Activated CD4-positive, CD25-positive, alpha-beta regulatory T cell treated with anti-CD3 and anti-CD28 coated beads, Interleukin-2, amount 50 U/mL, for 24 hours (primary cell): ENCODE measurements around the gene COX6B2.

Source experiments
- ATAC-seq, 2 donors: fragments of 150-1000 bp; cut with Tn5 transposase; one replicate each; pipeline ENCODE4 v1.10.0; 2021; ENCODE audit warnings: mild to moderate bottlenecking in 1 of 2, moderate library complexity in 1 of 2

Gene COX6B2

DNA sequence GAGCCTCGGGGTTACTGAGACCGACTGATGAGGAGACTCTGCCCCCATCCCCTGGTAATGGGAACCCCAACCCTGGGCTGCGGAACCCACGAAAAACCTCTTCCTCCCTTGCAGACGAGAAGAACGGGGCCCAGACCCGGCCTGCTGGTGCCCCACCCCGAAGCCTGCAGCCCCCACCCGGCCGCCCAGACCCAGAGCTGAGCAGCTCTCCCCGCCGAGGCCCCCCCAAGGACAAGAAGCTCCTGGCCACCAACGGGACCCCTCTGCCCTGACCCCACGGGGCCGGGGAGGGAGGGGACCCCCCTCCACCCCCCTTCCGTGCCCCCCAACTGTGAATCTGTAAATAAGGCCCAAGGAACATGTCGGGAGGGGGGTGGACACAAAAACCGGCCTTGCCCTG is 42.7 kb downstream of the COX6B2 start:
- no peak for ATAC-seq

DNA sequence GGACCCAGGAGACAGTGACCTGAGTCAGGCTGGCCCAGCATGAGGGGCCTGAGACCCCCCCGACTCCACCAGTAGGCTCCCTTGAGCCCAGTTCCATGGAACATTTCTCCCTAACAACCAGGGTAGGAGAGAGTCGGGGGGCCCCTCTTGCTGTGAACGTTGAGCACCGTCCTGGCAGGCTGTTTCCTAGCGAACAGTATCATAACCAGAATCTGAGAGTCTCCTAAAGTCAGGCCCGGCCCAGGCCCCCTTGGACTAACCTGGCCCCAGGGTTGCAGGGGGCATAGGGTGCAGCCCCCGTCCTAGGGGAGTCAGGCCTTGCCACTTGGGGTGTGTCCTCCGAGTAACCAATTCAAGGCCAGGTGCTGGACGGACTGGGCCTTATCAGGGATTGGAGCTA is 43.1 kb downstream of the COX6B2 start:
- ATAC-seq = no peak

DNA sequence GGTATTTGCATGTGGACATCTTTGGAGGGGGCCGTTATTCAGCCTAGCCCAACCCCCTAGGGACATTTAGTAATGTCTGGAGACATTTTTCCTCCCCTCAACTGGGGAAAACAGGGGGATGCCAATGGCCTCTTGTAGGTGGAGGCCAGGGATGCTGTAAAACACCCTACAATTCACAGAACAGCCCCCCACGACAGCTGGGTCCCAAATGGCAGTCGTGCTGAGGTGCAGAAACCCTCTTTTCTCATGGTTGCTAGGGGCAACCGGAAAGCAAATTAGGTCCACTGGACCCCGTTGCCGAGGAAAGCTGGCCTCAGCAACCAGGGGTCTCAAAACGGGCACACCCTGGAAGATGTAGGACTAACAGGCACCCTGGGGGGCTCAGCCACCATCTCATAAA is 44.0 kb downstream of the COX6B2 start:
- ATAC-seq = no peak

DNA sequence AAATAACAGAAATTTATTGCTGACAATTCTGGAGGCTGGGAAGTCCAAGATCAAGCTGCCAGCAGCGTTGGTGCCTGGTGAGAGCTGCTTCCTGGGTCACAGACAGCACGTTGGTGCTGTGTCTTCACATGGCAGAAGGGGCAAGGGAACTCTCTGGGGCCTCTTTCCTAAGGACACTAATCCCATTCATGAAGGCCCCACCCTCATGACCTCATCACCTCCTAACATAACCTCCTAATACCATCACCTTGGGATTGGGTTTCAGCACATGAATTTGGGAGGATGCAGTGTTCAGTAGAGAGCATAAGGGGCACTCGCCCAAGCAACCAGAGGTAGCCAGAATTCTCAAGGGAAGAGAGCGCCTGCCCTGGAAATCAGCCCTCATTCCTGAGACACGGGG is 45.1 kb downstream of the COX6B2 start:
- ATAC-seq = no peak

DNA sequence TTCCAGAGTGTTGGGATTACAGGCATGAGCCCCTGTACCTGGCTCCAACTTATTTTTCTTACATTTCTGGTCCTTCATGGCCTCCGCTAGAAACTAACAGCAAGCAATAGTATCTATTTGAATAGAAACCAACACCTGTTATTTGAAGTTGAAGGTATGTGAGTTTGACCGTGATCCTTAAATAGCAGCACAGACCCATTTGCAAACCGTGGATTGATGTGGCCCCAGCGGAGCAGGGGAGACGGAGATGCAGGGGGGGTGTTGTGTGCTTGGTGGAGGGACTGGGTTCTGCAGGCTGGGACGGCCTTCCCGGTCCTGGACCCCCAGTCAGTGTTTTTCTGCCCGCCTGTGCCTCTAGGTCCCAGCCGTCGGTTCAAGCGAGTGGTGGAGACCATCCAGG is 46.2 kb downstream of the COX6B2 start:
- no peak for ATAC-seq

DNA sequence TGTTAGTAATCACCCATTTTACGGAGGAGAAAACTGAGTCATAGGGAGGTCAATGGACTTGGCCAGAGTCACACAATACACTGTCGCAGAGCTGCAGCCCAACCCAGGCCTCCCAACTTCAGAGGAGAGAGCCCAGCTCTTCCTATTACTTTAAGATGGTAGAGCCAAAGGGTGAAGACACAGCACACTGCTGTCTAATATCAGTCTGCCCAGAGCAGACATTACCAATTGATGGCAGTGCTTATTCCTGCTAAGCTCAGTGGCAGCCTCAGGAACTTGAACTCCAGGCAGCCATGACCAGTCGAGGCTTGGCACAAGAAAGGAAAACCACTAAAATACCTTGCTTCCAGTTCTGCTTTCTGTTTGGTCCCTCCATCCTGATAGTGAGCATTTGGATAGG is 47.8 kb downstream of the COX6B2 start:
- no peak for ATAC-seq

DNA sequence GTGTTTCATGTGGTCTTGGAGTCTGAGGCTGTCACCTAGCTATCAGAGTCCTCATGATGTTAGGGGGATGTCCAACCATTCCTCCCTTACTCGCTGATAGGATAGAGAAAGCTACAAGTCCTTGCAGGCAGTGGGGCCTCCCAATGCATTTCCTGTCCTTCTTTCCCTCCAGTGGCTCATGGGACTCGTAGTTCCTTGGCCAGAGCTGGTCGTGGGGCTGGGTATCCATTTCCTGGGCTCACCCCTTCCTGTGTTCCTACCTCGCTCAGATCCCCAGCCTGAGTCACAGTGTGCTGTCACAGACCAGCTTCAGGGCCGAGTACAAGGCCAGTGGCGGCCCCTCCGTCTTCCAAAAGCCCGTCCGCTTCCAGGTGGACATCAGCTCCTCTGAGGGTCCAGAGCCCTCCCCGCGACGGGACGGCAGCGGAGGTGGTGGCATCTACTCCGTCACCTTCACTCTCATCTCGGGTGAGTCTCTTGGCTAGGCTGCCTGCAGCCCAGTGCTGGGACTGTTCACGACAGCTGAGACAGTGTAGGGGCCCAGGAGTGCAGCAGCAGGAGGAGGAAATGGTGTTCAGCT is 48.4 kb downstream of the COX6B2 start:
- ATAC-seq = no peak

DNA sequence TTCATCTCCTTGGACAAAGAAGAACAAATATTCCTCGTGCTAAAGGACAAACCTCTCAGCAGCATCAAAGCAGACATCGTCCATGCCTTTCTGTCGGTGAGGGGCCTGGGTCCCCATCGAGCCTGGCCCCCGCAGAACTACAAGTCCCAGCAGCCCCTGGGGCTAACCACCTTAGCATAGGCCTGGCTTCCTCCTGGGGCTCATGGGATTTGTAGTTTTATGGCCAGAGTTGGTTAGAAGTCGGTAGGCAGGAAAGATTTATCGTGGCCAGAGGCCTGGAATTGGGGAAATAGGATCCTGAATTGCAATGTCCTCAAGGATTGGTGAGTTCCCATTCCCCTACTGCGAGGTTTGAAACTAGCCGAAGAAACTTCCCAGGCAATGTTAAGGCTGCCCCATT is 49.0 kb downstream of the COX6B2 start:
- ATAC-seq = peak; percentile 44 to 70

DNA sequence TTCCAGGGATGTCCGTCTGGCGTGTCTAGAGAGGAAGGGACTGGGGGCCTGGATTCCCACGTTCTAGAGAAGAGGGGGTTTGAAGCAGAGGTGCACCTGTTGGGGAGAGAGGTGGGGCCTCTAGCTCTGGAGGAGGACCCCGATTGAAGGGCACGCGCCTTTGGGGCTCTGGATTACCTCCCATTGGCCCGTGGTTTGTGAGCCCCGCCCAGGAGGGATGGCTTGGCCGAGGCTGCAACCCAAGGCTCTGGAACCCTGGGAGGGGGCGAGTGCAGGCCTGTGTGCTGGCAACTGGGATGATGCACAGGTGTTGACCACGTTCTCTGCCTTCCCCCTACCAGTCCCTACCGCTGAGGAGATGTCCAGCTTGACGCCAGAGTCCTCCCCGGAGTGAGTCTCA is 49.5 kb downstream of the COX6B2 start:
- ATAC-seq = no peak

DNA sequence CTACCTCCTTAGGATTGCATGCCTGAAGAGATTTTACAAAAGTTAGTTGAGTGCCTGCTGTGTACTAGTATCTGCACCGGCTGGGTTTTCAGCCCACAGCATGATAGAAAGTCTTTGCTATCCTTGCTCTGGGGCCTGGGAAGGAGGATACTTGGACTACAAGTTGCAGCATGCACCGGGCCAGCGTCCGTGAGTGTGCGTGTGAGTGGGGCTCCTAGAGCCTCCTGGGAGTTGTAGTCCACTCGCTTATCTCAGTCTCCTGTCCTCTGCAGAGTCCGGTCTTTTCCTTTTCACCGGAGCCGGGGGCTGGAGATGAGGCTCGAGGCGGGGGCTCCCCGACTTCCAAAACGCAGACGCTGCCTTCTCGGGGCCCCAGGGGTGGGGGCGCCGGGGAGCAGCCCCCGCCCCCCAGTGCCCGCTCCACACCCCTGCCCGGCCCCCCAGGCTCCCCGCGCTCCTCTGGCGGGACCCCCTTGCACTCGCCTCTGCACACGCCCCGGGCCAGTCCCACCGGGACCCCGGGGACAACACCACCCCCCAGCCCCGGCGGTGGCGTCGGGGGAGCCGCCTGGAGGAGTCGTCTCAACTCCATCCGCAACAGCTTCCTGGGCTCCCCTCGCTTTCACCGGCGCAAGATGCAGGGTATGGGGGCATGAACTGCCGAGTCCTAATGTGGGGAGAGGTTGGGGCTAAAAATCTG is 50.1 kb downstream of the COX6B2 start:
- no peak for ATAC-seq

DNA sequence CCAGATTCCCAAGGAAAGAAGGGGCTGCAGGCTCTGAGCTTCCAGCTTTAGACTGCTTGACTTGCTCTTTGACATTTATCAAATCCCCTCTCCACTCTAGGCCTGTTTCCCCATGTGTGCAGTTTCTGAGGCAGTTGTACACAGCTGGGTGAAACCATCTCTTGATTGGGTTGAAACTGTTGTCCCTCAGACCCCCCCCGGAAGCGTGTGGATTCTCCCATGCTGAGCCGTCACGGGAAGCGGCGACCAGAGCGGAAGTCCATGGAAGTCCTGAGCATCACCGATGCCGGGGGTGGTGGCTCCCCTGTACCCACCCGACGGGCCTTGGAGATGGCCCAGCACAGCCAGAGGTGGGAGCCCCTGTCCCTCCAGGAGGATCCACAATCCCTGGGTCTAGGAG is 51.0 kb downstream of the COX6B2 start:
- ATAC-seq = no peak

DNA sequence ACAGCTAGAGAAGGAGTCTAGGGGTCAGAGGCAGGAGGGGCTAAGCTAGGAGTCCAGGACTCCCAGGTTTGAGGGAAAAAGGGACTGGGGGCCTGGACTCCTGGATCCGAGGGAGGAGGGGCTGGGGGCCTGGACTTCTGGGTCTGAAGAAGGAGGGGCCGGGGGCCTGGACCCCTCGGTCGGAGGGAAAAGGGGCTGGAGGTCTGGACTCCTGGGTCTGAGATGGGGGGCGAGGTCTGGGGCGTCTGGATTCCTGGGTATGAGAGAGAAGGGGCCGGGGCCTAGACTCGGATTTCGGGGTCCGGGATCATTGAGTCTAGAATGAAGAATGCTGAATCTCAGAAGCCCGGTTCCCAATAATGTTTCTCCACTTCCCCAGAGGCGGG is 52.2 kb downstream of the COX6B2 start:
- ATAC-seq = no peak

DNA sequence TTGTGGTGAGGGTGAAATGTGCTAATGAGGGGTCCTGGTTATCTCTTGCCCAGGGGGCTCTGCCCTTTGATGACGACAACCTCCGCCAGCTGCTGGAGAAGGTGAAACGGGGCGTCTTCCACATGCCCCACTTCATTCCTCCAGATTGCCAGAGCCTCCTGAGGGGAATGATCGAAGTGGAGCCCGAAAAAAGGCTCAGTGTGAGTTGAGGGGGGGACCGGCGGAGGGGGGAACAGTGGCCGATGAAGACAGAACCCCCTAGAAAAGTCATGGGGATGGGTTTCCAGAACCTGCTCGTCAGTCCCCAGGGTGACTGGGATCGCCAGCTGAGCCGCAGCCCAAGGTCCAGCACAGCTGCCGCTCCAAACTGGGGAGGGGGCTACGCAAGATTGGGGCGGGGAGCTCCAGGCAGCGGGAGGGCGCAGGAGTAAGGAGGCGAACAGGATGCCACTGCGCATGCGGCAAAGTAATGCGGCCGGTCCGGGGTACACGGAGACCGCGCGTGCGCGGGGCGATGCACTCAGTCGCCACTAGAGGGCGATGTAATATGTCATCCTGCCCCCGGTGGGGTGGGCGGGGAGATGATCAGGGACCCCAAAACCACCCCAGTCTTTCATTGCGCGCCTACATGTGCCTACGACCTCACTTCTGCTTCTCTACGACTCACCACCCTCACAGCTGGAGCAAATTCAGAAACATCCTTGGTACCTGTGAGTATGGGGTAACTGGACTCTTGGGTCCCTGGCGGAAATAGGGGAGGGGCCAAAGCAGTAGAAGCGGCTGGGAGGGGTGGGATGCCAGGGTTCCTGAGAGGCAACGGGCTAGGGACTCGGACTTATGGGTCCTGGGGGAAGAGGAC is 52.8 kb downstream of the COX6B2 start:
- peak; percentile 82 to 90 for ATAC-seq

DNA sequence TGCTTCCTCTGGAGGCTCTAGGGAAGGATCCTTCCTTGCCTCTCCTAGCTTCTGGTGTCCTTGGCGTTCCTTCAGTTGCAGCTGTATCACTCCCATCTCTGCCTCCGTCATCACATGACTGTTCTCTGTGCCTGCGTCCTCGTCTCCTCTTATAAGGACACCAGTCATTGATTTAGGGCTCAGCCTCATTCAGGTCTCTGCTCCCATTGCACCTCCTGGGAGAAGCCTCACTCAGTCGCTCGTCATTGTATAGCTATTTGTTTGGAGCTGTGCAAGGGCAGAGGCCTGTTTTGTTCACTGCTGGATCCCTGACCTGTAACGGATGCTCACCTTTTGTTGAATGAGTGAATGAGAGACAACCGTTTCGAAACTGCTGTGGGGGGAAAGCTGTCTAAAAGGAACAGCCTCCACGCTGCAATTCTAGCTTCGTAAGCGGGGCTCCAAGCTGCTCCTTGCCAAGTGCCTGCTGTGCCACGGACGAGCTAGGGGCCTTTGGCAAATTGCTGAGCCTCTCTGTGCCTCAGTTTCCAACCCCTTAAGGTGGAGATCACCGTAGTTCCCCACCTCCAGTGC is 53.5 kb downstream of the COX6B2 start:
- ATAC-seq = no peak

DNA sequence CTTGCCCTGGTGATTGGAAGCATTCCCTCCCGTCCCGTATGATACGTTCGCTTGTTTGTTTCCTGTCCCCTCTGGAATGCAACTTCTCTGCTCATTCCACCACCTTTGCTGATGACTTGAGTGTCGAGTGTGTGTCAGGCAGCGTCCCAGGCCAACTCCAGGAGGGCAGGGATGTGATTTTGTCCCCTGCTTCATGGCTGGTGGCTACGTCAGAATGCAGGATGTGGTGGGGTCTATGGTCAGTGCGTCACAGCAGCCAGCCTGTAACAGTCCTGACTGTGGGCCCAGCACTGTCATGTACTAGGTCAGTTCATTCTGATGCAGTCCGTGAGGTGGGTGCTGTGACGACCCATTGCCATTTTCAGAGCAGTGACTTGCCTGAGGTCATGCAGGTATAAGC is 54.5 kb downstream of the COX6B2 start:
- ATAC-seq = no peak
